Measurements from ENCODE around the gene GCC1.

GCC1 gene

DNA sequence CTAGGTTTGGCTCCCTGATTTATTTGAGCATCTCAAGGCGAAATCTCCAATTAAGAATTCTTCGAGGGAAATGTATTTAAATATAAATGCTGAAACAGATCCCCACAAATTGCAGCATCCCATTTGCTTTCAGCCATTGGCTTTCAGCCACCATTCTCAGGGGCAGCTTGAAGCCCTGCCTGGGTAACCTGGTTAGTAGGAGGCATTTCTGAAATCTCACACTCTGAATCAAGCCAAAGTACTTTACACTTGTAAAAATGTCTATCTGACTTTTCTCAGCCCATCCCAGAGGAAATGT is 49.1 kb downstream of the GCC1 start:
- DNase-seq (ENCODE audit: low read depth, low spot score): no peak

DNA sequence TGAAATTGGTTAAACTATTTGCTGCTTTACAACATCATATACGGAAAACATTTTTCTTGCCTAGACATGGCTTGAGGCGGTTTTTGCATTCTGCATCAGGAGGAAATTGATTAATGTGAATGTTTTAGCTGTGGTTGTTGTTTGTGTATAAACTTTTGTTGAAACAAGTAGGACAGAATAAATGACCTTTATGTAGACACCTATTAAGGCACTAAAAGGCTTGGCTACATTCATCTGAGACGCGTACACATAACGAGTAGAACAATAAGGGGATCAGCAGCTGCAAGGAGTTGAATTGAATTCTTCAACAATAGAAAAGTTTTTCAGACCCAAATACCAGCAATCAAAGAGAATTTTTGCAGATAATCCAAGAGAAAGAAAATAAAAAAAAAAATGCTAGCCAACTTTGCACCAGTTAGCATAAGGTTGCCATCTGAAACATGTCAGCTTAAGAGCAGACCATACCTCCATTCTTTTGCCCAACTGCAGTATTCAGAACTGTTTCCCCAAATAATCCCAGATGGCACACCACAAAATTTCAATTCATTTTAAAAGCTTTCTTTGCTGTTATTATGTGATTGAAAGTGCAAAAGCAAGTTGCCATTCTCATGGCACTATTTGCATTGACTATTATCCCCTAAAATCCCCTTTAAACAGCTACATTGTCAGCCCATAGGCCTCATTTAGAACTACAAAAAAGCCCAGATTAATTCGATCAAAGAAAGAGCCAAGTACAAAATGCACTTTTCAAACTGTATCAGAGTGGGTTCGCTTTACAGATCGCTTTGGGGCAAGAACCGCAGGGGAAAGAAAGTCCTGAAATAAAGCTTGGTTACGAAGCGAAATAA is 49.6 kb downstream of the GCC1 start:
- DNase-seq (ENCODE audit: low read depth, low spot score): no peak

DNA sequence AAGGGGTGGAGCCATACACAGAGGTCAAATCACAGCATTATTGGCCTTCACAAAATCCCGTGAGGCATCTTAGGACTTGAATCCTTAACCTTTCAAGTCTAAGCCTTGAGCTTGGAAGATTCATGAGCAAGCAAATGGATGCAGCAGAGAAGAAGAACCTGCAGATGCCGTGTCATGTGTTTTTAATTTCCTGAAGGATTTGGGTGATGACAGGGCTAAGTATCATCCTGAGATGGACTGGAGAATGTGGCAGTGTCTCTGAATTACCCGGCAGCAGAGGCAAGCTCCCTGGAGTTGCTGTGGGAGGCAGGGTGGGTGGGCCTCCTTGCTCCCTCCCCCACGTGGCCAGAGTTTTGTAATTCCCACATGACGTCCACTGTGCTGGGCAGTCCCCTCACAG is 50.8 kb downstream of the GCC1 start:
- no peak for DNase-seq (ENCODE audit: low read depth, low spot score)

DNA sequence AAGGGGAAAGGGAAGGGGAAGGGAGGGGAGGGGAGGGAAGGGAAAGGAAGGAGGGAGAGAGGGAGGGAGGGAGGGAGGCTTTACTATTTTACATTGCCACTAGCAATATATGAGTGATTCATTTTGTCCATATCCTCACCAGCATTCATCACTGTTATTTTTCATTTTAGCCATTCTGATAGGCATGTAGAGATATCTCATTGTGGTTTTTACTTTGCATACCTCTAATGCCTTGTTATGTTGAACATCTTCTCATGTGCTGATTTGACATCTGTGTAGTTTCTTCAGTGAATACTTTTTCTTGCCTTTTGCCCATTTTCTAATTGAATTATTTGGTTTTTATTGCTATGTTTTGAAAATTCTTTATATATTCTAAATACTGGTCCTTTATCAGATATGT is 52.7 kb downstream of the GCC1 start:
- DNase-seq (ENCODE audit: low read depth, low spot score): no peak

DNA sequence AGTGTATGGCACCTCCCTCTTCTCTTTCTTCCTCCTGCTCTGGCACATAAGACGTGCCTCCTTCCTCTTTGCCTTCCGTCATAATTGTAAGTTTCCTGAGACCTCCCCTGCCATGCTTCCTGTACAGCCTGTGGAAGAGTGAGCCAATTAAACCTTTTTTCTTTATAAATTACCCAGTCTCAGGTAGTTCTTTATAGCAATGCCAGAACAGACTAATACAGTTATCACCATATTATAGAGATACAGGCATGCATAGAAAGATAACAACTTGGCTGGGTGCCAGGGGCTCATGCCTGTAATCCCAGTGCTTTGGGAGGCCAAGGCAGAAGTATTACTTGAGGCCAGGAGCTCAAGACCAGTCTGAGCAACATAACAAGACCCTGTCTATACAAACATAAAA is 53.2 kb downstream of the GCC1 start:
- no peak for DNase-seq (ENCODE audit: low read depth, low spot score)

Measured in activated CD4-positive, CD25-positive, alpha-beta regulatory T cell treated with anti-CD3 and anti-CD28 coated beads, Interleukin-2, amount 50 U/mL, for 16 hours (primary cell).